A673 (cell line): Measurements from ENCODE around the gene PRPSAP2. TPM values are rescaled to one million over a fixed set of nuclear protein-coding genes. Genes with fewer than 3 reads are reported as not detected.
"Not testable (repeated sequence)": the region's sequence is repeated elsewhere in the genome, so short reads cannot be mapped to it uniquely, and the experiment has no call there.

Experiments
- BruUV-seq: library from RNA; stranded (reverse); fragments of 400-500 nt; replicated peaks from 2 replicates; lab custom pipeline; 2021; lab: Mats Ljungman, UMichigan
- CTCF ChIA-PET: fragments of 300-600 bp; sonication (Branson Sonifier 250); formaldehyde crosslinking; loops from one replicate; lab custom pipeline; 2022; ENCODE audit warnings: antibody characterized with exemption; lab: Charles Lee
- POLR2A ChIA-PET: fragments of 300-600 bp; sonication (Branson Sonifier 250); formaldehyde crosslinking; loops from one replicate; lab custom pipeline; 2022; ENCODE audit warnings: antibody characterized with exemption; ENCODE audit not compliant: low non-redundant PET; lab: Charles Lee
- DNase-seq: peaks from one replicate; pipeline ENCODE4 v3.0.0-alpha.2; 2015; ENCODE audit warnings: low spot score
- H3K27ac ChIP-seq: fragments of 200-600 bp; sonication (generic); 2 replicates; pipeline ENCODE4 v1.5.1; 2016; ENCODE audit warnings: mixed run types, low read depth, mild to moderate bottlenecking, mixed read lengths, antibody characterized with exemption, low read length; ENCODE audit not compliant: poor library complexity, severe bottlenecking
- H3K27me3 ChIP-seq: fragments of 200-600 bp; sonication (generic); replicated peaks from 2 replicates; pipeline ENCODE4 v1.6.1; 2017; ENCODE audit warnings: mixed run types, low read depth, mild to moderate bottlenecking, mixed read lengths, antibody characterized with exemption, low read length; ENCODE audit not compliant: insufficient read depth, poor library complexity
- H3K36me3 ChIP-seq: fragments of 200-600 bp; sonication (generic); 2 replicates; pipeline ENCODE4 v1.6.1; 2016; ENCODE audit warnings: mixed run types, mild to moderate bottlenecking, mixed read lengths, antibody characterized with exemption, low read length; ENCODE audit not compliant: insufficient read depth, poor library complexity, severe bottlenecking
- H3K4me1 ChIP-seq: fragments of 200-600 bp; sonication (generic); 2 replicates; pipeline ENCODE4 v1.6.1; 2017; ENCODE audit warnings: mixed run types, mild to moderate bottlenecking, mixed read lengths, antibody characterized with exemption, low read length; ENCODE audit not compliant: insufficient read depth, poor library complexity, severe bottlenecking
- H3K4me3 ChIP-seq: fragments of 200-600 bp; sonication (generic); 2 replicates; pipeline ENCODE4 v1.5.1; 2016; ENCODE audit warnings: low read depth, mixed run types, mild to moderate bottlenecking, mixed read lengths, low read length; ENCODE audit not compliant: poor library complexity, severe bottlenecking
- H3K9me3 ChIP-seq: fragments of 200-600 bp; sonication (generic); 2 replicates; pipeline ENCODE4 v1.6.1; 2016; ENCODE audit warnings: mixed run types, low read depth, mild to moderate bottlenecking, mixed read lengths, antibody characterized with exemption, low read length; ENCODE audit not compliant: poor library complexity, severe bottlenecking
- EZH2 ChIP-seq: fragments of 200-600 bp; sonication (generic); IDR thresholded peaks from 2 replicates; pipeline ENCODE4 v1.6.1; 2017; ENCODE audit warnings: borderline replicate concordance, low read depth, mild to moderate bottlenecking, mixed read lengths, antibody characterized with exemption, low read length; ENCODE audit not compliant: poor library complexity, severe bottlenecking
- intact Hi-C: fragments of 100-400 bp; cut with micrococcal nuclease; formaldehyde crosslinking; loops from one replicate; pipeline ENCODE4 v1.10.0; 2022; ENCODE audit not compliant: unreplicated experiment
- total RNA-seq: library from RNA; stranded (reverse); gene quantifications from 2 replicates; pipeline ENCODE4 v1.2.3, GENCODE V29; 2021
- TF ChIP-seq, protein P1 (sequence below): fragments of 300-800, 200-600 bp; sonication (generic); conservative IDR thresholded peaks from 2 replicates; pipeline ENCODE4 v1.5.1; 2017; ENCODE audit warnings: low read depth, mild to moderate bottlenecking, antibody characterized with exemption, low read length, moderate library complexity, mixed read lengths

The PRPSAP2 gene
- total RNA-seq, 1 experiment from 2014 or later: 72.1 TPM

GRCh38 chr17:18862011-18862410 lies 4.1 kb downstream of the PRPSAP2 start:
- POLR2A ChIA-PET: no interaction called here
- Histone ChIP-seq H3K4me1 (peaks cover 4% of the 10 kb centered on the region), H3K4me3 (no peak overlapping the region), H3K27ac (no peak overlapping the region), H3K36me3 (peaks cover 15% of the 10 kb centered on the region), H3K27me3 (no peaks in the 10 kb centered on the region), H3K9me3 (no peaks in the 10 kb centered on the region)
- intact Hi-C loops: no loop called here
- no peak for TF ChIP-seq EZH2
- TF ChIP-seq, protein P1, sequence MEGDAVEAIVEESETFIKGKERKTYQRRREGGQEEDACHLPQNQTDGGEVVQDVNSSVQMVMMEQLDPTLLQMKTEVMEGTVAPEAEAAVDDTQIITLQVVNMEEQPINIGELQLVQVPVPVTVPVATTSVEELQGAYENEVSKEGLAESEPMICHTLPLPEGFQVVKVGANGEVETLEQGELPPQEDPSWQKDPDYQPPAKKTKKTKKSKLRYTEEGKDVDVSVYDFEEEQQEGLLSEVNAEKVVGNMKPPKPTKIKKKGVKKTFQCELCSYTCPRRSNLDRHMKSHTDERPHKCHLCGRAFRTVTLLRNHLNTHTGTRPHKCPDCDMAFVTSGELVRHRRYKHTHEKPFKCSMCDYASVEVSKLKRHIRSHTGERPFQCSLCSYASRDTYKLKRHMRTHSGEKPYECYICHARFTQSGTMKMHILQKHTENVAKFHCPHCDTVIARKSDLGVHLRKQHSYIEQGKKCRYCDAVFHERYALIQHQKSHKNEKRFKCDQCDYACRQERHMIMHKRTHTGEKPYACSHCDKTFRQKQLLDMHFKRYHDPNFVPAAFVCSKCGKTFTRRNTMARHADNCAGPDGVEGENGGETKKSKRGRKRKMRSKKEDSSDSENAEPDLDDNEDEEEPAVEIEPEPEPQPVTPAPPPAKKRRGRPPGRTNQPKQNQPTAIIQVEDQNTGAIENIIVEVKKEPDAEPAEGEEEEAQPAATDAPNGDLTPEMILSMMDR: no peak
- BruUV-seq: no TSS peak
- CTCF ChIA-PET: no interaction called here
- no peak for DNase-seq

GRCh38 chr17:18864996-18865395 lies 7.1 kb downstream of the PRPSAP2 start:
- H3K9me3 ChIP-seq, H3K4me3 ChIP-seq, DNase-seq, H3K27ac ChIP-seq, BruUV-seq, intact Hi-C loops, CTCF ChIA-PET, H3K27me3 ChIP-seq, H3K4me1 ChIP-seq: not testable (repeated sequence)
- H3K36me3 ChIP-seq: peaks cover 38% of the 10 kb centered on the region
- POLR2A ChIA-PET: interaction anchor here (0.6 kb wide), 1 partner anchor 59 kb away, joined by 5 read pairs; no protein-coding TSS in a partner anchor

DNA sequence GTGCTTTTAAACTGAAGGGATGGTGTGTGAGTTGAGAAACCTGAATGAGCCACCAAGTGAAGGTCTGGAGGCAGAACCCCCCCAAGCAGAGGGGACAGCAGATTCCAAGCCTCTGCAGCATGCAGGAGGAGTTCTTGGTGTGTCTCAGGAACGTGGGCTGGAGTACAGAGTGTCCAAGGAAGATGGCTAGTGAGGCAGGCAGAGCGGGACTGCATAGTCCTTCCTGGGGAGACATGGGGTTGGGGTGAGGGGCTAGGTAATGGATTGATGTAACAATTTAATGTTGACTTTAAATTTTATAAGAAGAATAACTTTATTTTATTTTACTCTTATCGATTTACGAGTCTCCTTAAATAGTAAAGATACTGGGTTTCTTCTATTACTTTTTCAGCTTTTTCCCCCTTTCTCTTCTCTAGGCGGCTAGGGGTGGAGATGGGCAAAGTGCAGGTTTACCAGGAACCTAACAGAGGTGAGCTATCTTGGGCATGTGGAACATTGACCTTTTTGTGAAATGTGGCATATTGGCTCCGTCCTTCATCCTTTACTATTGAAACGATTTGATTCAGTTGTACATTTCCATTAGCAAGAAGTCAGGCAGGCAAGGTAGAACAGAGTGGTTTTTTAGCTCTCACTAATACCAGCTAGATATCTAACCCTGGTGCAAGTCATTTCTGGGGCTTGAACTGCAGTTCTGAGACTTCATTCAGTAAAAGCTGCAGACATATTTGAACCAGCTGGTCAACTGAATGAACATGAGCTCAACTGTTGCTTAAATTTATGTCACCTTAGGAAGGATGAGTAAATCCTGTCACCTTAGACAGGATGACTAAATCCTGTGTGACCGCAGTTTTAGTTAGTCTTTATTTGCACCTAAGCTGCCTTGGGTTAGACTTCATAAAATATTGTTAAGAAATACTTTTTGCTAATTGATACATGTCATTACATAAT lies 9.2 kb downstream of the PRPSAP2 start:
- DNase-seq: no peak
- Histone ChIP-seq H3K27ac (no peak overlapping the region), H3K36me3 (peaks cover 48% of the 10 kb centered on the region), H3K4me3 (no peak overlapping the region), H3K4me1 (no peaks in the 10 kb centered on the region), H3K27me3 (no peaks in the 10 kb centered on the region), H3K9me3 (no peaks in the 10 kb centered on the region)
- ChIA-PET POLR2A (no interaction called here), CTCF (no interaction called here)
- intact Hi-C loops: no loop called here
- TF ChIP-seq, protein P1: no peak
- TF ChIP-seq EZH2: no peak
- no TSS peak for BruUV-seq
